WTC11 (cell line): ENCODE results near the gene MAPK14. TPM values are rescaled to one million over a fixed set of nuclear protein-coding genes. Genes with fewer than 3 reads are reported as not detected.
"Not testable (repeated sequence)": the region's sequence is repeated elsewhere in the genome, so short reads cannot be mapped to it uniquely, and the experiment has no call there.

ENCODE experiments used
- ATAC-seq: fragments of 200-7000 bp; cut with Tn5 transposase; 2 replicates; pipeline ENCODE4 v1.10.0; 2021; ENCODE audit warnings: mild to moderate bottlenecking, moderate library complexity
- CTCF ChIA-PET: fragments of 300-600 bp; sonication (Branson Sonifier 250); formaldehyde crosslinking; loops from one replicate; lab custom pipeline; 2021; ENCODE audit warnings: antibody characterized with exemption; lab: Charles Lee
- POLR2A ChIA-PET: fragments of 350-600 bp; sonication (Branson Sonifier 250); formaldehyde crosslinking; loops from one replicate; lab custom pipeline; 2021; ENCODE audit warnings: antibody characterized with exemption; lab: Charles Lee
- DNase-seq: peaks from one replicate; pipeline ENCODE4 v3.0.0; 2021; ENCODE audit warnings: low spot score
- H3K27ac Mint-ChIP-seq: 2 replicates; pipeline ENCODE4 v1.8.0; 2021; ENCODE audit warnings: mixed read lengths
- H3K27me3 Mint-ChIP-seq: 2 replicates; pipeline ENCODE4 v1.8.0; 2021; ENCODE audit warnings: low read depth, mild to moderate bottlenecking, moderate library complexity, mixed read lengths
- H3K36me3 Mint-ChIP-seq: 2 replicates; pipeline ENCODE4 v1.8.0; 2021; ENCODE audit warnings: mixed read lengths
- H3K4me1 Mint-ChIP-seq: 2 replicates; pipeline ENCODE4 v1.8.0; 2022; ENCODE audit warnings: mixed read lengths
- H3K4me3 Mint-ChIP-seq: 2 replicates; pipeline ENCODE4 v1.8.0; 2021; ENCODE audit warnings: mild to moderate bottlenecking, moderate library complexity, mixed read lengths
- H3K9me3 Mint-ChIP-seq: 2 replicates; pipeline ENCODE4 v1.8.0; 2021; ENCODE audit warnings: mixed read lengths
- E2F4 ChIP-seq: sonication (generic); formaldehyde crosslinking; IDR thresholded peaks from 2 replicates; pipeline ENCODE4 v1.8.1; 2022; ENCODE audit warnings: low read depth, mild to moderate bottlenecking, moderate library complexity, missing genetic modification reagents, borderline replicate concordance
- ELF4 ChIP-seq: sonication (generic); formaldehyde crosslinking; IDR thresholded peaks from 2 replicates; pipeline ENCODE4 v1.8.1; 2022; ENCODE audit warnings: low read depth, mild to moderate bottlenecking, moderate library complexity, missing genetic modification reagents
- ESRRA ChIP-seq: sonication (generic); formaldehyde crosslinking; IDR thresholded peaks from 2 replicates; pipeline ENCODE4 v1.8.1; 2022; ENCODE audit warnings: mild to moderate bottlenecking, missing genetic modification reagents, borderline replicate concordance
- FOXP1 ChIP-seq: sonication (generic); formaldehyde crosslinking; IDR thresholded peaks from 2 replicates; pipeline ENCODE4 v1.8.0; 2022; ENCODE audit warnings: missing genetic modification reagents, mild to moderate bottlenecking, moderate library complexity, borderline replicate concordance
- GABPB1 ChIP-seq: sonication (generic); formaldehyde crosslinking; IDR thresholded peaks from 2 replicates; pipeline ENCODE4 v1.8.1; 2023; ENCODE audit warnings: mild to moderate bottlenecking, missing genetic modification reagents
- GRHL2 ChIP-seq: fragments of 250-450 bp; sonication (Bioruptor Pico); IDR thresholded peaks from 2 replicates; pipeline ENCODE4 v1.8.0; 2022; ENCODE audit warnings: mild to moderate bottlenecking, moderate library complexity; ENCODE audit not compliant: insufficient replicate concordance, severe bottlenecking
- NFE2L1 ChIP-seq: sonication (generic); formaldehyde crosslinking; IDR thresholded peaks from 2 replicates; pipeline ENCODE4 v1.8.1; 2023; ENCODE audit warnings: missing genetic modification reagents
- NR2C2 ChIP-seq: sonication (generic); formaldehyde crosslinking; IDR thresholded peaks from 2 replicates; pipeline ENCODE4 v1.8.0; 2022; ENCODE audit warnings: mild to moderate bottlenecking, missing genetic modification reagents
- RORB ChIP-seq: fragments of 250-450 bp; sonication (Bioruptor Pico); IDR thresholded peaks from 2 replicates; pipeline ENCODE4 v1.9.0; 2021; ENCODE audit warnings: mild to moderate bottlenecking
- SMAD3 ChIP-seq: sonication (generic); formaldehyde crosslinking; IDR thresholded peaks from 2 replicates; pipeline ENCODE4 v1.8.0; 2022; ENCODE audit warnings: missing genetic modification reagents, mild to moderate bottlenecking, borderline replicate concordance
- TCF7 ChIP-seq: sonication (generic); formaldehyde crosslinking; IDR thresholded peaks from 2 replicates; pipeline ENCODE4 v1.8.0; 2022; ENCODE audit warnings: mild to moderate bottlenecking, low read depth, missing genetic modification reagents, moderate library complexity
- TEAD1 ChIP-seq: sonication (generic); formaldehyde crosslinking; IDR thresholded peaks from 2 replicates; pipeline ENCODE4 v1.8.0; 2022; ENCODE audit warnings: mild to moderate bottlenecking, missing genetic modification reagents
- ZNF121 ChIP-seq: sonication (generic); formaldehyde crosslinking; IDR thresholded peaks from 2 replicates; pipeline ENCODE4 v1.8.0; 2023; ENCODE audit warnings: missing genetic modification reagents
- ZNF138 ChIP-seq: sonication (generic); formaldehyde crosslinking; conservative IDR thresholded peaks from 2 replicates; pipeline ENCODE4 v1.8.1; 2022; ENCODE audit warnings: mild to moderate bottlenecking, moderate library complexity, missing genetic modification reagents
- ZNF219 ChIP-seq: sonication (generic); formaldehyde crosslinking; IDR thresholded peaks from 2 replicates; pipeline ENCODE4 v1.8.0; 2023; ENCODE audit warnings: missing genetic modification reagents, mild to moderate bottlenecking, borderline replicate concordance
- ZNF423 ChIP-seq: fragments of 250-450 bp; sonication (Bioruptor Pico); IDR thresholded peaks from 2 replicates; pipeline ENCODE4 v2.1.2; 2022; ENCODE audit warnings: mild to moderate bottlenecking, moderate library complexity
- total RNA-seq: library from RNA; stranded (reverse); gene quantifications from 3 replicates; pipeline ENCODE4 v1.2.3, GENCODE V29; 2021
- TF ChIP-seq, protein P1 (sequence below): sonication (generic); formaldehyde crosslinking; IDR thresholded peaks from 2 replicates; pipeline ENCODE4 v1.8.1; 2023; ENCODE audit warnings: mild to moderate bottlenecking, missing genetic modification reagents
- TF ChIP-seq, protein P2 (sequence below): sonication (generic); formaldehyde crosslinking; IDR thresholded peaks from 2 replicates; pipeline ENCODE4 v1.8.1; 2022; ENCODE audit warnings: low read depth, missing genetic modification reagents, borderline replicate concordance
- TF ChIP-seq, protein P3 (sequence below): sonication (generic); formaldehyde crosslinking; IDR thresholded peaks from 2 replicates; pipeline ENCODE4 v1.8.0; 2022; ENCODE audit warnings: mild to moderate bottlenecking, missing genetic modification reagents

Gene MAPK14
- total RNA-seq, 1 experiment from 2014 or later = 34.0 TPM

GRCh38 chr6:36083446-36083845, 55.8 kb downstream of the MAPK14 start (continued):
- TF ChIP-seq, protein P1, sequence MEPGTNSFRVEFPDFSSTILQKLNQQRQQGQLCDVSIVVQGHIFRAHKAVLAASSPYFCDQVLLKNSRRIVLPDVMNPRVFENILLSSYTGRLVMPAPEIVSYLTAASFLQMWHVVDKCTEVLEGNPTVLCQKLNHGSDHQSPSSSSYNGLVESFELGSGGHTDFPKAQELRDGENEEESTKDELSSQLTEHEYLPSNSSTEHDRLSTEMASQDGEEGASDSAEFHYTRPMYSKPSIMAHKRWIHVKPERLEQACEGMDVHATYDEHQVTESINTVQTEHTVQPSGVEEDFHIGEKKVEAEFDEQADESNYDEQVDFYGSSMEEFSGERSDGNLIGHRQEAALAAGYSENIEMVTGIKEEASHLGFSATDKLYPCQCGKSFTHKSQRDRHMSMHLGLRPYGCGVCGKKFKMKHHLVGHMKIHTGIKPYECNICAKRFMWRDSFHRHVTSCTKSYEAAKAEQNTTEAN (CRISPR knock-in tag) = no peak
- no peak for TF ChIP-seq E2F4
- TF ChIP-seq, protein P2, sequence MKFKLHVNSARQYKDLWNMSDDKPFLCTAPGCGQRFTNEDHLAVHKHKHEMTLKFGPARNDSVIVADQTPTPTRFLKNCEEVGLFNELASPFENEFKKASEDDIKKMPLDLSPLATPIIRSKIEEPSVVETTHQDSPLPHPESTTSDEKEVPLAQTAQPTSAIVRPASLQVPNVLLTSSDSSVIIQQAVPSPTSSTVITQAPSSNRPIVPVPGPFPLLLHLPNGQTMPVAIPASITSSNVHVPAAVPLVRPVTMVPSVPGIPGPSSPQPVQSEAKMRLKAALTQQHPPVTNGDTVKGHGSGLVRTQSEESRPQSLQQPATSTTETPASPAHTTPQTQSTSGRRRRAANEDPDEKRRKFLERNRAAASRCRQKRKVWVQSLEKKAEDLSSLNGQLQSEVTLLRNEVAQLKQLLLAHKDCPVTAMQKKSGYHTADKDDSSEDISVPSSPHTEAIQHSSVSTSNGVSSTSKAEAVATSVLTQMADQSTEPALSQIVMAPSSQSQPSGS (CRISPR knock-in tag) = no peak
- TF ChIP-seq SMAD3 = no peak
- no peak for TF ChIP-seq NR2C2 (CRISPR knock-in tag)
- no peak for TF ChIP-seq ZNF423

DNA sequence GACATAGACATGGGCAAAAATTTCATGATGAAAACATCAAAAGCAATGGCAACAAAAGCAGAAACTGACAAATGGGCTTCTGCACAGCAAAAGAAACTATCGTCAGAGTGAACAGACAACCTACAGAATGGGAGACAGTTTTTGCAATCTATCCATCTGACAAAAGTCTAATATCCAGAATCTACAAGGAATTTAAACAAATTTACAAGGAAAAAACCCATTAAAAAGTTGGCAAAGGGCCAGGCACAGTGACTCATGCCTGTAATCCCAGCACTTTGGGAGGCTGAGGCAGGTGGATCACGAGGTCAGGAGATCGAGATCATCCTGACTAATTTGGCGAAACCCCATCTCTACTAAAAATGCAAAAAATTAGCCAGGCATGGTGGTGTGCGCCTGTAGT, 60.6 kb downstream of the MAPK14 start:
- POLR2A ChIA-PET, CTCF ChIA-PET: not testable (repeated sequence)

GRCh38 chr6:36089048-36089447, 61.4 kb downstream of the MAPK14 start:
- ChIA-PET CTCF (no interaction called here), POLR2A (interaction anchor here (0.6 kb wide), 1 partner anchor 326 kb away, joined by 4 read pairs; no protein-coding TSS in a partner anchor)
- Mint-ChIP-seq H3K27ac (no peak overlapping the region), H3K36me3 (peaks cover 28% of the 10 kb centered on the region), H3K4me3 (no peak overlapping the region), H3K9me3 (peaks cover 27% of the 10 kb centered on the region), H3K27me3 (no peaks in the 10 kb centered on the region; the same call in 1 of the 2 replicates), H3K4me1 (no peaks in the 10 kb centered on the region)
- DNase-seq (no peak), ATAC-seq (no peak)
- TF ChIP-seq ELF4 (CRISPR knock-in tag) (no peak), ZNF219 (CRISPR knock-in tag) (no peak), ZNF423 (no peak), ESRRA (CRISPR knock-in tag) (no peak), ZNF138 (CRISPR knock-in tag) (no peak), GABPB1 (no peak), RORB (CRISPR knock-in tag) (no peak), GRHL2 (CRISPR knock-in tag) (no peak), TCF7 (CRISPR knock-in tag) (no peak), TEAD1 (no peak), FOXP1 (CRISPR knock-in tag) (no peak), E2F4 (no peak), ZNF121 (CRISPR knock-in tag) (no peak), NFE2L1 (no peak)
- TF ChIP-seq, protein P1 (CRISPR knock-in tag) = no peak
- TF ChIP-seq, protein P3, sequence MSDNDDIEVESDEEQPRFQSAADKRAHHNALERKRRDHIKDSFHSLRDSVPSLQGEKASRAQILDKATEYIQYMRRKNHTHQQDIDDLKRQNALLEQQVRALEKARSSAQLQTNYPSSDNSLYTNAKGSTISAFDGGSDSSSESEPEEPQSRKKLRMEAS (CRISPR knock-in tag) = no peak

More for the DNA sequence above, 60.6 kb downstream of the MAPK14 start:
- not testable (repeated sequence) for H3K4me3 Mint-ChIP-seq, H3K27me3 Mint-ChIP-seq, DNase-seq, H3K27ac Mint-ChIP-seq, ATAC-seq, H3K4me1 Mint-ChIP-seq
- H3K9me3 Mint-ChIP-seq = peaks cover 30% of the 10 kb centered on the region
- H3K36me3 Mint-ChIP-seq = peaks cover 36% of the 10 kb centered on the region
